Suprapubic skin (tissue), 4 donors: ENCODE results near the gene STK17A. TPM values are rescaled to one million over a fixed set of nuclear protein-coding genes. Genes with fewer than 3 reads are reported as not detected.
"Not testable (repeated sequence)": the region's sequence is repeated elsewhere in the genome, so short reads cannot be mapped to it uniquely, and the experiment has no call there.

Experiments used
- DNase-seq, 2 donors: peaks; one replicate each; pipeline ENCODE4 v3.0.0-alpha.2; 2019; ENCODE audit warnings: low spot score in 2 of 2
- H3K27ac ChIP-seq: fragments of 200-600 bp; sonication (generic); one replicate; pipeline ENCODE4 v1.5.1; 2019
- H3K27me3 ChIP-seq: fragments of 200-600 bp; sonication (generic); one replicate; pipeline ENCODE4 v1.5.1; 2019
- H3K36me3 ChIP-seq: fragments of 200-600 bp; sonication (generic); one replicate; pipeline ENCODE4 v1.5.1; 2019
- H3K4me1 ChIP-seq: fragments of 200-600 bp; sonication (generic); one replicate; pipeline ENCODE4 v1.5.1; 2019
- H3K4me3 ChIP-seq: fragments of 200-600 bp; sonication (generic); one replicate; pipeline ENCODE4 v1.5.1; 2019; ENCODE audit warnings: mild to moderate bottlenecking
- H3K9me3 ChIP-seq: fragments of 200-600 bp; sonication (generic); one replicate; pipeline ENCODE4 v1.5.1; 2019
- EP300 ChIP-seq: sonication (generic); formaldehyde crosslinking; IDR thresholded peaks from one replicate; pipeline ENCODE4 v1.6.1; 2017; ENCODE audit warnings: antibody characterized with exemption
- POLR2A ChIP-seq, 2 donors: fragments of 450-650 bp; IDR thresholded peaks; one replicate each; pipeline ENCODE4 v1.6.1; 2017; ENCODE audit warnings: antibody characterized with exemption in 2 of 2, mild to moderate bottlenecking in 2 of 2, moderate library complexity in 2 of 2
- POLR2AphosphoS5 ChIP-seq, 3 donors: sonication (generic); formaldehyde crosslinking; IDR thresholded peaks; one replicate each; pipeline ENCODE4 v1.6.1; 2017; ENCODE audit warnings: antibody characterized with exemption in 3 of 3
- WGBS: methylation state at CpG from one replicate; pipeline ENCODE4 v1.1.5; 2018; 5-methylcytosine and 5-hydroxymethylcytosine counted together
- total RNA-seq, 4 donors: library from RNA; depleted of rRNA; stranded (reverse); fragments of >200 nt; gene quantifications; one replicate each; pipeline ENCODE4 v1.1.0, GENCODE V29; 2016
- TF ChIP-seq, protein P1 (sequence below), 2 donors: fragments of 200-600 bp in 1 of 2; fragments of 450-650 bp in 1 of 2; sonication (generic) in 1 of 2; IDR thresholded peaks; one replicate each; pipeline ENCODE4 v1.5.1; 2016 to 2019; ENCODE audit warnings: antibody characterized with exemption in 2 of 2, mild to moderate bottlenecking in 1 of 2, moderate library complexity in 1 of 2

The STK17A gene
- total RNA-seq, 4 donors from 2014 or later, result 14.2 to 18.3 (median 15.9) TPM

DNA sequence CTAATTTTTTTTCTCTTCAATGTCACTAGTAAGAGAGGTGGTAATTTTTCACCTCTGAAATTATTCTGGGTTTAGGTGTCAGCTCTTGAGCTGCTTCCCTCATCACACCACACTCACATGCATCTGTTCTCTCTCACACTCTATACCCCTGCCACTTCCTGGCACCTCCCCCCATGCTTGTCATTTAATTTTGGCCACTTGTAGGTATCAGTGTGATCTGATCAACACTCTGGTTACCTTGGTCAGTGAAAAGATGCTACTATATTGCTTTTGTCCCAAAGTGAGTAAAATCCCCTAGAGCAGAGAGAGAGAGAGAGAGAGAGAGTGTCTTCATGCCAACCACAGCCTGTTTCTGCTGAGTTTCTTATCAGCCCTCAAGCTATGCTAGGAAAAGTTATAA lies 42.5 kb downstream of the STK17A start:
- no peak overlapping the region for H3K4me3 ChIP-seq
- H3K9me3 ChIP-seq, result no peaks in the 10 kb centered on the region
- no peak overlapping the region for H3K27ac ChIP-seq
- H3K27me3 ChIP-seq, result no peaks in the 10 kb centered on the region
- TF ChIP-seq, protein P1, sequence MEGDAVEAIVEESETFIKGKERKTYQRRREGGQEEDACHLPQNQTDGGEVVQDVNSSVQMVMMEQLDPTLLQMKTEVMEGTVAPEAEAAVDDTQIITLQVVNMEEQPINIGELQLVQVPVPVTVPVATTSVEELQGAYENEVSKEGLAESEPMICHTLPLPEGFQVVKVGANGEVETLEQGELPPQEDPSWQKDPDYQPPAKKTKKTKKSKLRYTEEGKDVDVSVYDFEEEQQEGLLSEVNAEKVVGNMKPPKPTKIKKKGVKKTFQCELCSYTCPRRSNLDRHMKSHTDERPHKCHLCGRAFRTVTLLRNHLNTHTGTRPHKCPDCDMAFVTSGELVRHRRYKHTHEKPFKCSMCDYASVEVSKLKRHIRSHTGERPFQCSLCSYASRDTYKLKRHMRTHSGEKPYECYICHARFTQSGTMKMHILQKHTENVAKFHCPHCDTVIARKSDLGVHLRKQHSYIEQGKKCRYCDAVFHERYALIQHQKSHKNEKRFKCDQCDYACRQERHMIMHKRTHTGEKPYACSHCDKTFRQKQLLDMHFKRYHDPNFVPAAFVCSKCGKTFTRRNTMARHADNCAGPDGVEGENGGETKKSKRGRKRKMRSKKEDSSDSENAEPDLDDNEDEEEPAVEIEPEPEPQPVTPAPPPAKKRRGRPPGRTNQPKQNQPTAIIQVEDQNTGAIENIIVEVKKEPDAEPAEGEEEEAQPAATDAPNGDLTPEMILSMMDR (IDR thresholded peaks at IDR 0.05), result no peak
- TF ChIP-seq EP300 (no peak), POLR2AphosphoS5 (IDR thresholded peaks at IDR 0.05) (no peak), POLR2A (IDR thresholded peaks at IDR 0.05) (no peak)
- no peak for DNase-seq
- peaks cover 15% of the 10 kb centered on the region for H3K36me3 ChIP-seq
- no peaks in the 10 kb centered on the region for H3K4me1 ChIP-seq

DNA sequence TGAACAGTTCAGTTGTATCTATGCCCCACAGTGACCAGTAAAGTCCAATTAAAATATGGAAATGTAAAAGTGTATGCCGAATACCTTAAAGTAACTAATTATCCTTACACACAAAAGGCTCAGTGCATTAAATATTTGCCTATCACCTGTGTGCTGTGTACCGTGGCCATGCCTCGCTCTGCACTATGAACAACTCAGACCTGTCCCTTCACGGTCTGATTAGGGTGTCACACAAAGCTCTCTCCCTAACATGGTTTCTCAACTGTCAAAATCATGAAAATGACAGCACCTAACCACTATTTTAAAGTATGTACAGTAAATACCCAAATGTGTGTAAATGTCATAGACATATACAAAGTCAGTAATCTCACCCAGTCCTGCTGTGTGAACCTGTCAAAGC lies 43.1 kb downstream of the STK17A start:
- TF ChIP-seq POLR2AphosphoS5 (IDR thresholded peaks at IDR 0.05) (no peak), POLR2A (IDR thresholded peaks at IDR 0.05) (no peak), EP300 (no peak)
- TF ChIP-seq, protein P1 (IDR thresholded peaks at IDR 0.05), result no peak
- no peak for DNase-seq
- Histone ChIP-seq H3K9me3 (no peaks in the 10 kb centered on the region), H3K36me3 (peaks cover 15% of the 10 kb centered on the region), H3K27me3 (no peaks in the 10 kb centered on the region), H3K4me3 (no peak overlapping the region), H3K4me1 (no peaks in the 10 kb centered on the region), H3K27ac (no peak overlapping the region)
- WGBS, result 87% methylated on average over 4 of the region's 4 CpGs

DNA sequence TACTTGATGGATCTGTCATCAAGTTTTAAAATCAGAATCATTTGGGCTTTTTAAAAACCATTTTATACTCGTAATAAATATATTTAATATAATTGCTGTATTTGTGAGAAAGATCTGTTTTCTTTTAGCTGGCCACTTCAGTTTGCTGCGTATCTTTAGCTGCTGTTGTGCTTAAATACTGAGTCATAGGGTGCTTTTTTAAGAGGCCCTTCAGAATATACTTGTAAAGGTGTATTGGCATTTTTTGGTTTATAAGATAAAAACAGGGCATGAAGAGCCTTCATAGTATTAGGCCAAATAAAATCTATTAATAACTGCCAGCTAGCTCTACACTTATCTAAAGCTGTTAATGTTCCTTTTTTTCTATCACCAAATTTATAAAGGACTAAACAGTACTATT lies 43.8 kb downstream of the STK17A start:
- no peak overlapping the region for H3K4me3 ChIP-seq
- H3K36me3 ChIP-seq, result peaks cover 10% of the 10 kb centered on the region
- WGBS, result 89% methylated on average over 2 of the region's 2 CpGs

DNA sequence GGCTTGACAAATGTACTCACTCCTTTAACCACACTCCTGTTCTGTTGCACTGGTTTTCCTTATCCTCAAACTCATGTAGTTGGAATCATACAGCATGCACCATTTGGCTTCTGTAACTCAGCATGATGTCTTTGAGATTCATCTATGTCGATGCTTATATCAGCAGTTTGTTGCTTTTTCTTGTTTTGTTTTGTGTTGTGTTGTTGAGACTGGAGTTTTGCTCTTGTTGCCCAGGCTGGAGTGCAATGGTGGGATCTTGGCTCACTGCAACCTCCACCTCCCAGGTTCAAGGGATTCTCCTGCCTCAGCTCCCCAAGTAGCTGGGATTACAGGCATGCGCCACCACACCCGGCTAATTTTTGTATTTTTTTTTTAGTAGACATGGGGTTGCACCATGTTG lies 44.9 kb downstream of the STK17A start:
- not testable (repeated sequence) for H3K9me3 ChIP-seq, H3K4me3 ChIP-seq, DNase-seq, H3K4me1 ChIP-seq, H3K27me3 ChIP-seq, H3K27ac ChIP-seq
- WGBS, result 90% methylated on average over 3 of the region's 3 CpGs
- peaks cover 17% of the 10 kb centered on the region for H3K36me3 ChIP-seq

More for the DNA sequence above, 43.8 kb downstream of the STK17A start:
- Histone ChIP-seq H3K9me3 (no peaks in the 10 kb centered on the region), H3K4me1 (no peaks in the 10 kb centered on the region), H3K27ac (no peak overlapping the region), H3K27me3 (no peaks in the 10 kb centered on the region)
- TF ChIP-seq POLR2A (IDR thresholded peaks at IDR 0.05) (no peak), EP300 (no peak), POLR2AphosphoS5 (IDR thresholded peaks at IDR 0.05) (no peak)
- TF ChIP-seq, protein P1 (IDR thresholded peaks at IDR 0.05), result no peak
- DNase-seq, result no peak

DNA sequence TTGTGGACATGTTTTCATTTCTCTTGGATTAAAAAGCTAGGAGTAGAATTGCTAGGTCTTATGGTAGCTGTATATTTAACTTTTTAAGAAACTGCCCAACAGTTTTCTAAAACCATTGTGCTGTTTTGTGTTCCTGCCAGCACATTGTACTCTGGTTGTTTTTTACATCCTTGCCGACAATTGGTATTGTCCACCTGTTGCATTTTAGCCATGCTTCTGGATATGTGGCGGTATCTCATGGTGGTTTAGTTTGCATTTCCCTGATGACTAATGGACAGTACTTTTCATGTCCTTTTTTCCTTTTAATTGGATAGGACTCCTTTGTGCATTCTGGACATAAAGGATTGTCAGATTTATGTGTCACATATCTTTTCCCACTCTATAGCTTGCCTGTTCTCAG lies 45.5 kb downstream of the STK17A start:
- 96% methylated on average over 2 of the region's 2 CpGs for WGBS
- Histone ChIP-seq H3K27me3 (no peaks in the 10 kb centered on the region), H3K36me3 (peaks cover 22% of the 10 kb centered on the region), H3K4me1 (no peaks in the 10 kb centered on the region), H3K9me3 (no peaks in the 10 kb centered on the region), H3K4me3 (no peak overlapping the region), H3K27ac (no peak overlapping the region)
- DNase-seq, result no peak
- TF ChIP-seq POLR2AphosphoS5 (IDR thresholded peaks at IDR 0.05) (no peak), POLR2A (IDR thresholded peaks at IDR 0.05) (no peak), EP300 (no peak)
- TF ChIP-seq, protein P1 (IDR thresholded peaks at IDR 0.05), result no peak

DNA sequence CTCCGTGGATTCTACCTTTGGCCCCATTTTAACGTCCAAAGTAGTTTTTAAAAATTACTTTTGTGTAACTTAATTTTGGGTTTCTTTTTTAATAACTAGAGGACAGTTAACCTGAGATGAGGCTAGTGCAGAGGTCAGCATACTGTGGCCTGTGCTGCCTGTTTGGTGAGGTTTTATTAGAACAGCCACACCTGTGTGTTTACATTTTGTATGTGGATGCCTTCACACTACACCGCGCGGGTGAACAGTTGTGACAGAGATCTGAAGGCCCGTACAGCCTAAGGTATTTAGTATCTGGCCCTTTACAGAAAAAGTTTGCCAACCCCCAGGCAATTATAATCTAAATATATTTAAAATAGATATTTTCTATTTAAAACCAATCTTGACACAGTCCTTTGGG lies 46.9 kb downstream of the STK17A start:
- Histone ChIP-seq H3K4me1 (no peaks in the 10 kb centered on the region), H3K27me3 (no peaks in the 10 kb centered on the region), H3K4me3 (no peak overlapping the region), H3K27ac (no peak overlapping the region), H3K36me3 (peaks cover 22% of the 10 kb centered on the region), H3K9me3 (no peaks in the 10 kb centered on the region)
- no peak for DNase-seq
- WGBS, result 65% methylated on average over 6 of the region's 6 CpGs
- no peak for TF ChIP-seq POLR2AphosphoS5 (IDR thresholded peaks at IDR 0.05)
- TF ChIP-seq, protein P1 (IDR thresholded peaks at IDR 0.05), result no peak
- TF ChIP-seq POLR2A (IDR thresholded peaks at IDR 0.05), result no peak
- TF ChIP-seq EP300, result no peak
